Activated T-cell treated with anti-CD3 and anti-CD28 coated beads, Interleukin-2, amount 50 U/mL, for 48 hours (primary cell): ENCODE results near the gene SH3PXD2A.

Experiments
- DNase-seq, 2 experiments: peaks; one replicate each; pipeline ENCODE4 v3.0.0-alpha.2; 2020

SH3PXD2A gene

GRCh38 chr10:103805781-103806180 is 49.6 kb downstream of the SH3PXD2A start:
- DNase-seq, result no peak

DNA sequence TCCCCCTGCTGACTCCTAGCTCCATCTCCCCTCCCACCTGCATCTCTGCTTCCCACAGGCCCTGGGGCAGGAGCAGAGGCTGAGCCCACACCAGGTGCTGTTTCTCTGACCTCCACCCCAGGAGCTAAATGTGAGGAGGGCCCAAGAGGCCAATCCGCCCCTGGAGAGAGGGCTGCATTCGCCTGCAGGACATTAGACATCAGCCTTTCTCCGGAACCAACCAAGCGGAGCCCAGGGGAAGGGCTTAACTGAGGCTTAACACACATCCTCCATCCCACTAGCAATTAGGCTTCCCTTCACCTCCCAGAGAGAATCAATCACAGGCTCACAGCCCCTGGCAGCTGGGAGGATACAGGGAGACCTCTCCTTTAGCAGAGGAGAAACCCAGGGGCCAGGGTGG is 50.5 kb downstream of the SH3PXD2A start:
- DNase-seq, result no peak

- DNase-seq, result no peak
Observed at GRCh38 chr10:103803941-103804340, 51.4 kb downstream of the SH3PXD2A start.

DNA sequence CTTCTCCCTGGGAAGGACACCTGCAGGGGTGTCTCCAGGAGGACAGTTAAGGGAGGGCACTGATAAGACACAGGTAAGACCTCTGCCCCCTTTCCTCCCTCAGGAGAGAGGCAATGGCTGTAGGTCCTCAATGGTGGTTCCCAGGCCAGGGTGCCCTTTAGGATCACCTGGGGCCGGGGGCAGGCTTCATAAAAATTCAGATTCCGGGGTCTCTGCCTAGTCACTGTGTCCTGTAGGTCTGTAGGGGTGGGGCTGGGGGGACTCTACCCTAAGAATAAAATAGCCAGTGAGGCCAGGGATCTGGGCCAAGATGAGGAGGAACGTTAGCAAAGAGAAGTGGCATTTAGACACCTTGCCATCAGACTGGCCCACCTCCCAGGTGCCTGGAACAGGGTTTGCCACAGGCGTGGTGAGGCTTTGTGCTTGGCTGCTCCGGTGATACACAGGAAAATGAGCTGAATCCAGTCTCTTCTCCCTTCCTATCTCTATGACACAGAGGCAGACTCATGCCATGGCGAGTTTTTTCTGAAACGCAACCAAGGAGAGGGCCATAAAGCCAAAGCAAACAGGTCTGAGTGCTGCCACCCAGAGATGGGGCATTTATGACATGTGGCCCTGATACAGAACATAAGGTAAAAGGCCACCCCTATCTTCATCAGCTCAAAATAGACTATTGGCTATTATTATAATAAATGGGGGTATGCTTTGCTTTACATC is 52.6 kb downstream of the SH3PXD2A start:
- no peak for DNase-seq

GRCh38 chr10:103802081-103802480 is 53.3 kb downstream of the SH3PXD2A start:
- DNase-seq, result no peak

DNA sequence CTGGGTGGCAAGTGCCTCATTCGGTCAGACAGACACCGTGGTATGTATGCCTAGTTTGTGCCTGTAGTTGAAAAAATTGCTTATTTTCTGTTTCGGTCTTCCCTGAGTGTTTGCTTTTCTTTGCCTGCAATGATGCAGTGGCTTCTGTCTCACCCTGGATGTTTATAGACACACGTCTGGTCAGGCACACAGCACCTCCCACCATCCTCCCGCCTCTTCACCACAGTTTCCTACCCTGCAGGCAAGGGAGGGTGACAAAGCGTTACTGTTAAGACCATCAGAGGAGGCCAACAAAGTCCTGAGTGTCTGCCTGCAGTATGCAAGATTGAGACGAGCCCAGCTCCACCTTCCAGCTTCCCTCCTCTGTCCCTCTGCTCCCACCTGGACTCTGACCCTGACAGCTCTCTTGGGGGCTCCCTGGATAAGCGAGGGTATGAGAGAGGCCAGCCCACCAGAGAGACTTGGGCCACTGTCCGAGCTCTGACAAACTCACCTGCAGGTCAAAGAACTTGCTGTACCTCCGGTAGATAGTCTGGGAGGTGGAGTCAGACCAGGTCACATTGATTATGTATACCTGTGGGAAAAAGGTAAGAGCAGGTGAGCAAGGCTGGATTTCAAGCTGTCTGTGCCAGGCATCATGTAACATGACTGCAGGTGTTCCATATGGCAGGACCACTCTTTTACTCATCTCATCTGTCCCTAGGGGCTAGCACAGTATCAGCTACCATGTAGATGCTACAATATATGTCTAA is 54.4 kb downstream of the SH3PXD2A start:
- peak; percentile 47 to 62 for DNase-seq

DNA sequence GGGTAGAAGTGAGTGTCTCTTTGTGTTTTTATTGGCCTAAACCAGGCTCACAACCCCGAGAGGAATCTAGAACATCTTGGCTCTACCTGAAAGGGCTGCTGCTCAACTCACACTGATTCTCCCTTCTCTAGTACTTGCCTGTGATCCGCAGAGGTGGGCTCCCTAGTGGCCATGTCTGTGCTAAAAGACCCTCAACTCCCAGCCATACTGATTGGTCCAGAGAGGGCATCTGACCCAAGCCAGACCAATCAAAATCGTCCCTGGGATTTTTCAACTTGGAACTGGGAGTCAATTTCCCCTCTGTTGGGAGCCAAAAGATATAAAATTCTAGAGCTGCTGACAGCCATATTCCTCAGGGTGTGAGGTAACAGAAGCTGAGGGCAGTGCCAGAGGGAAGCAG is 55.3 kb downstream of the SH3PXD2A start:
- DNase-seq, result no peak

DNA sequence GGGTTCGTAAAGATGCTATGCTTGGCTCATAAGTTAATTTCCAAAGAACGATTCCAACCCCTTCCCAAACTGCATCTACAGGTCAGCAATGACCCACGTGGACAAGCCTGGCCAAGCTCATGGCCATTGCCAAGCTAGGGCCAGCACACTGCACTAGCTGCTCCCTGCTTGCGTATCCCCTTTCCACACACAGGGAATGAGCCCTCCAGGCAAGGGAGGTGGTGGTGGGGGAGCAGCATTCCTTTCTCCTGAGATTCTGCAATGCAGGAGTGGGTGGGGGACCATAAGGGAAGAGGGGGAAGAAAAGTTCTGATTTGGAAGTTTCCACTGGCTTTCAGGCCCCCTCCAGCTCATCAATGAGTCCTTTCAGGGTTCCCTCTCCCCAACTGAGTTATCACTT is 56.0 kb downstream of the SH3PXD2A start:
- DNase-seq, result no peak

- DNase-seq, result no peak
Observed at GRCh38 chr10:103798511-103798910, 56.9 kb downstream of the SH3PXD2A start.

DNA sequence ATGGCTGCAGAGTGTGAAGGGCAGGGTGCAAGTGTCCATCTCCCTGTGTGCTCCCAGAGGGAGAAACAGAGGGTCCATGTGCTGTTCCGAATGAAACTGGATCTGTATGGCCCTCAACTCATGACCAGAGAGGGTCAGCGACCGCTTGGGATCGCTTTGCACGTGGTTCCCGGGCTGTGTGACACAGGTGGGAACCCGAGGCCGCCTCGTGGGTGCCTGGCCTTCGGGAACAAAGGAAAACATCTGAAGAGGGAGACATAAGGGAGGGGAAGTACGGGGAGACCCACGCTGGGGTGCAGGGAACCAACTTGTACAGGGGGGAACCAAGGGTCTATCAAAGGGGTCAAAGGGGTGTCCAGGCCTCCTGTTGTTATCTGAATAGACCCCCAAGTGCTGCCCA is 57.5 kb downstream of the SH3PXD2A start:
- DNase-seq, result no peak

DNA sequence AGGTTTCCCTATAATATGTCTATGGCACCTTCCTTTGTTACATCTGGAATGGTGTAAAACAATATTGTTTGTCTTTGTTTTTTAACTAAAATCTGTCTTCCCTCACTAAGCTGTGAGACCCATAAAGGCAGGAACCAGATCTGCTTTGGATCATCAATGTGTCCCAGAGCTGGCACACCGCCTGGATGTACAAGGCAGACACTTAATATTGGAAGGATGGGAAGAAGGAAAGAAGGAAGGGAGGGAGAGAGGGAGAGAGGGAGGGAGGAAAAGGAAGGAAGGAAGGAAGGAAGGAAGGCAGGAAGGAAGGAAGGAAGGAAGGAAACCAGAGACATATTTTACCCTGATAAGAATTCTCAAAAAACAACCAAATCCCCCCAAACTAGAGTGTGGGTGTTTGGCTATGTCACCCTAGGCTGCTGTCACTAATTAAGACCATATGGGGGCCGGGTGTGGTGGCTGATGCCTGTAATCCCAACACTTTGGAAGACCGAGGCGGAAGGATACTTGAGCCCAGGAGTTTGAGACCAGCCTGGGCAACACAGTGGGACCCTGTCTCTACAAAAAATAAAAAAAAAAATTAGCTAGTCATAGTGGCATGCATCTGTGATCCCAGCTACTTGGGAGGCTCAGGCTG is 59.6 kb downstream of the SH3PXD2A start:
- DNase-seq, result no peak

GRCh38 chr10:103794996-103795395 is 60.4 kb downstream of the SH3PXD2A start:
- DNase-seq, result no peak

DNA sequence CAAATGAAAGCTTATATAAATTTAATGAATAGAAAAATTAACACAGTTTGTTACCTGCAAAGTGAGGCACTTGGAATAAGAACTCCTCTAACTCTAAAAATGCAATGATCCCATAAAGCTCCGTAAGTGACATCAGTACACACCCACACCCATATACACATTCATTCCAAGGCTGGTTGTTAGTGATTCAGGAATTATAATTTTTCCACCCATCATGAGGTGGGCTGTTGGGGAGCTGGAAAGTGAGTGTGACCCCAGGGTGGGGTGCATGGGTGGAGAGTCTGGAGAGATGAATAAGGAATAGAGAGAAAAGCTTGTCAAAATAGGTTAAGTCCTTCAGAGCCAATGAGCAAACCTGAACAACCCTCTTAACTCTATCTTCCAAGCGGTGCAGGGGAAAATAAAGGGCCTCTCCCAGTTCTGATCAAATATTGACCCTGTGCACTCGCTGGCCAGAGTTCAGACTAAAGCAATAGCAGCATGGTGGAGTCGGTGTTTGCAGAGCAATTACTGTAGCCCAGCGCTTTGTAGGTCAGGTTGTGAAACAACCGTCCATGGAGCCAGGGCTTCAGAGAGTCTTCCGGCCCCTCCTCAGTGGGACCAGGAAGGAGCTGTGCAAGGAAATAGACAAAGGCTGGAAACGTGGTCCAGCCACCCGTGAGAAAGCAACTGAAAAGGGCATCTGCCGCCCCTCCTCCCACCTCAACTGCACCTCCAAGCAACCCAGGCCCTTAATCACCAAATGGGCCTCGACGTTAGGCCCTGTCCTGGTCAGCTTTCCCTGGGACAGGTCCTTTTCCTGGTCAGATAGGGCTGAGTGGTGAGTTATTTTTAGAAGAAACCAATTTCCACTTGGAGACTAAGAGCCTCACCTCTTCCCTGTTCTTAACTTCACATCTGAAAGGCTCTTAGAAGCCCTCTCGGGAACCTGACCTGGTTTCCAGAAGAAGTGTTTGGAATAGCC is 61.2 kb downstream of the SH3PXD2A start:
- no peak for DNase-seq

DNA sequence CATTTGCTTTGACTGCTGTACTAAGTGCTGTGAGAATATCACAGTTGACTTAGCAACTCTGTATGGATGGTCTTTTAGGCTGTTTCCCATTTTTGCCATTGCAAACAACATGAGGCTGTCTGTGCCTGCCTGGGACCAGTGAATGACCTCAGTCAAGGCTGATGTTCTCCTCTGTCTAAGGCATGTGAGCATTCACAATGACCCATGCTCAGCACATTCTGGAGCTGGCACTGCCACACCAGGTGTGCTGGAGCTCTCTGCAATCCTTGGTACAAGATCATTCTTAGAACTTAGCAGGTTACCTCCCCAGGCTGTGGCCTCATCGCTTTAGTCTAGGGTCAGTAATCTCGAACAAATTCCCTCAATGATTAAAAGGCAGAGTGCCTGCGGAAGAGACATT is 61.9 kb downstream of the SH3PXD2A start:
- DNase-seq, result no peak

DNA sequence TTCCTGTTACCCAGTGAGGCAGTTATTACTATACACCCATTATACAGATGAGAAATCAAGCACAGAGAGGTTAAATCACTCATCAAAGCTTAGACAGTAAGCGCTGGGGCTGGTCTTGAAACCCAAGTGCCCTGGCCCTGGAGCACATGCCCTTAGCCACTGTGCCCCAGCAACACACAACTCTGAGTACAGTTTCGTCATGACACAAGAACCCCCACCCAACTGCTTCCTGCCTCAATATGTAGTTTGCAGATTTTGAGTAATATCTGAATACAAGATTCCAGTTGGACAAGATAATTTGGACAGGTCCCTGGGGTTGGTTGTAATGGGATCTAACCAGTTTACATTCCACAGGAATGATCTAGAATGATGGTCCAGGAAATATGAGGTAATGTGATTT is 62.8 kb downstream of the SH3PXD2A start:
- no peak for DNase-seq

DNA sequence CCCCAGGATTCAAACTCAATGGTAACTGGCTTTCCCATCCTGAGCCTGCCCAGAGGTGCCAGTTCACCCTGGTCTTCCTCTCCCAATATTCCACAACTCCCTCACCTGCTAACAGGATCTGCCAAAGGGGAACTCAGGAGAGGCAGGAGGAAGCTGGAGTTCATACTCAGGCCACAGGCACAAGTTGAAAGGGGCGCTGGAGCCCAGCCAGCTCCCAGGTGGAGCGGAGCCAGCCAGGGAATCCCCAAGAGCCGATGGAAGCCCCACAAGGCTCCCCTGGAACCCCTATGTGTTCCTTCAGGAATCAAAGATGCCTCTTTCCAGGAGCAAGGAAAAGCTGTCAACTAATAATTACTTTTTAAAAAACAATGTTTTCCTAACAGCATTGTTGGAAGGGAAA is 63.5 kb downstream of the SH3PXD2A start:
- DNase-seq, result no peak

DNA sequence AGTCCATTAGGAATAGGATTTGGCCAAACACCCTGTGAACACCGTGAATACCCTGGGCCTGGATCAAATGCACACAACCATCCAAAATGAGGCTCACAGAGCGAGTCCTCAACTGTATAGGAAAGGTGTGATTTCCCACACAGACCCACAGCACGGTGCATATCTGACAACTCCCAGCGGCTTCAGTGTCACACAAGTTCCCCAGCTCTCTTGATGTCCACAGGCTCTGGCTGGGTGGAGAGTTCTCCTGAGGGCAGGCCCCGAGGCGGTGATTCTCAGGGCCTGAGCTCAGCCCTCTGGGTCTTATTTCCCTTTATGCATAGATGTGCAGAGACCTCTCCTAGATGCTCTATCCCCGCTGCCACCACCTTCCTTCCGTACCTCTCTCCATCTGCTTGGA is 64.1 kb downstream of the SH3PXD2A start:
- DNase-seq, result no peak

GRCh38 chr10:103790580-103790979 is 64.8 kb downstream of the SH3PXD2A start:
- no peak for DNase-seq

- DNase-seq, result no peak
Observed at GRCh38 chr10:103789771-103790201, 65.6 kb downstream of the SH3PXD2A start.

DNA sequence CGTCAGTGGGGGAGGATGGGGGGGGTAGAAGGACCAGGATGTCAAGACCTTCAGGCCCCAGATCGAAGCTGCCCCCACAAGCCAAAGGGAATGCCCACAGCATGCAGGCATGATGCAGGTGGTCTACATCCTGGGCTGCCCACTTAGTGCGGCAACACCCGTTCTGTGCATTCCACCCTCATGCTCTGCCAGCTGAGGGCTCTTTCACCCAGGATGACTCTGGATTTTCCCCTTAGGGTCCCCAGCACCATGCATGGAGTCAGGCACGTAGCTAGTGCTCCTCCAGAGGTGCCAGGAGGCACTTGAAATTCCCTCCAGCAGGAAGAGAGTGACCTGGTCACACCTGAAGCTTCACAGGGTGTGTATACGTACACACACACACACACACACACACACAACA is 66.2 kb downstream of the SH3PXD2A start:
- DNase-seq, result no peak

DNA sequence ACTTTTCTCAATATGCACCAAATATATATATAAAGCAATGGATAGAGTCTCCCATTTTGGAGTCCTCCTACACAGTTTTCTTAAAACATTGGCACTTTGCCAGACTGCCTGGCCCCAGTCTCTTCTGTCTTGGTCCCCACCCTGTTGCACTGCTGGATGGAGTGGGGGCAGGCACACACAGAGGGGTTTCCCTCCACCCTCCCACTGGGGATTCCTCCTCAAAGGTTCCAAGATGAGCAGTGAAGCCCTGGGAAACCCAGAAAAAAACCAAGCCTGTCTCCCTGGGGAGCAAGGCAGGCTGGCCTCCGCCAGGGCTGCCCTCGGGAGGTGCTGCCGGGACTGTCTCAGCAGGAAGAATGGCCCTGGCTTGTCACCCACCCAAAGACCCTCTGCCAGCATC is 68.0 kb downstream of the SH3PXD2A start:
- DNase-seq, result no peak

- no peak for DNase-seq
Observed at GRCh38 chr10:103786020-103786419, 69.4 kb downstream of the SH3PXD2A start.
